Muscle of leg (tissue), 11 donors: ENCODE data around the gene KIFC1. TPM values are rescaled to one million over a fixed set of nuclear protein-coding genes. Genes with fewer than 3 reads are reported as not detected.

Experiments used
- DNase-seq: peaks from one replicate; pipeline ENCODE4 v3.0.0; 2013
- H3K27ac ChIP-seq: one replicate; pipeline ENCODE4 v1.5.1; 2013; ENCODE audit warnings: mild to moderate bottlenecking, low read length, control low read depth
- H3K27me3 ChIP-seq: one replicate; pipeline ENCODE4 v1.6.1; 2013; ENCODE audit warnings: low read length; ENCODE audit not compliant: control insufficient read depth, insufficient read depth
- H3K36me3 ChIP-seq: one replicate; pipeline ENCODE4 v1.6.1; 2013; ENCODE audit warnings: low read length; ENCODE audit not compliant: control insufficient read depth, insufficient read depth
- H3K4me1 ChIP-seq: one replicate; pipeline ENCODE4 v1.6.1; 2013; ENCODE audit warnings: low read length; ENCODE audit not compliant: control insufficient read depth, insufficient read depth
- H3K4me3 ChIP-seq: one replicate; pipeline ENCODE4 v1.5.1; 2013; ENCODE audit warnings: low read length, control low read depth
- H3K9me3 ChIP-seq: replicated peaks from 2 replicates; pipeline ENCODE4 v1.6.1; 2013; ENCODE audit warnings: low read depth, low read length; ENCODE audit not compliant: control insufficient read depth
- WGBS: methylation state at CpG from one replicate; pipeline ENCODE4 v1.1.5; 2013; ENCODE audit warnings: missing lambda C conversion rate; ENCODE audit not compliant: insufficient coverage; 5-methylcytosine and 5-hydroxymethylcytosine counted together
- polyA plus RNA-seq, 8 donors: library from polyadenylated mRNA; unstranded; fragments of 120-200 nt; gene quantifications; one replicate each; pipeline versions ENCODE4 v1.2.1 to v1.2.3, GENCODE V29; 2013; ENCODE audit warnings: inconsistent platforms in 1 of 8, low replicate concordance in 1 of 8; ENCODE audit not compliant: insufficient read length in 8 of 8, insufficient read depth in 1 of 8
- total RNA-seq: library from RNA; stranded (reverse); fragments of 120-200 nt; gene quantifications from one replicate; pipeline ENCODE4 v1.2.4, GENCODE V29; 2013

KIFC1 gene
- total and polyA plus RNA-seq, 9 donors = 10.5 to 37.6 (median 25.6) TPM

DNA sequence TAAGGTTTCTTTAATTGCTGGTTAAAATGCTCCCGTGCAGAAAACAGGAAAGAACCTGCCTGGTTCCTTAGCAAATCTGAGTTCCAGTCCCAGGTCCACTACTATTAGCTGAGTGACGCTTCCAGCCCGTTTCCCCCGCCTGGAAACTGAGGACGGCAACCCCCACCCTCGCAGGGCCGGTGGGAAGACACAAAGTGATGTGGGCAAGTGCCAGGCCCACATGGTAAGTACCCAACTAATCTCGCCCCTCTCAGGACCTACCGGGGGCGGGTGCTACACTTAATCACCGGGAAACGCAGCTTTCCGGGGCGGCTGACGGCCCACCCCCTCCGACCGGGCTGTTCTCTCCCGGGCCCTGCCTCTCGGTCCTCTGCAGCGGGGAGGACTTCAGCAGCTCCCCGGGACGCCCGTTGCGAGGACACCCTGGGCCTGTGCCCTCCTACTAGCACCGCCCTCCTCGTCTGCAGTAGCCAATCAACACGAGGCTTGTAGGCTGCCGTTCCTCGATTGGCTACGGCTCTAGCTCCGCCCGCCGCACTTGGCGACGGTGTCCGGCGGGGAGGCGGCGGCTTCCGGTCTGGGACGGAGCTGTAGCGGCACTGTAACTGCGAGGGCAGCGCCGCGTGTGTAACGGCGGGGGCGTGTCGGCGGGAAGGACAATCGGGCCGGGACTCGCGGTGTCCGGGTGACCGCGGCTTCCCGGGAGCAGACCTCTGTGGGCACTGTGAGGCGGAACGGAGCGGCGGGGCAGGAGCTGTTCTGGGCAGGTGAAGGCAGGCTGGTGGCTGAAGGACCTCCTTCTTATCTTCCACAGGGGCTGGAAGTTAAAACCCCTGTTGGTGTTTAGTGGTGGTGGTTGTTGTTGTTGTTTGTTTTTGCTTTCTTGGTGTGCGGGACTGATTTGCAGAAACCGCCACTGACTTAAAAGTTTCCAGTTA lies 62.7 kb downstream of the KIFC1 start, which contains the start of gene ZBTB9:
Gene ZBTB9 (plus strand): TSS at position 568 of the 938 bp plus-strand sequence. CDS start 525 bp downstream, outside the sequence.
- WGBS = 0% methylated on average over 53 of the region's 65 CpGs
- Histone ChIP-seq H3K27ac (peak within 1 kb of the TSS; percentile 76), H3K9me3 (no peaks in the 10 kb centered on the region), H3K27me3 (no peaks in the 10 kb centered on the region), H3K4me3 (peak within 1 kb of the TSS; percentile 97), H3K4me1 (peaks cover 16% of the 10 kb centered on the region), H3K36me3 (peaks cover 21% of the 10 kb centered on the region)
- peak; percentile 98 for DNase-seq

DNA sequence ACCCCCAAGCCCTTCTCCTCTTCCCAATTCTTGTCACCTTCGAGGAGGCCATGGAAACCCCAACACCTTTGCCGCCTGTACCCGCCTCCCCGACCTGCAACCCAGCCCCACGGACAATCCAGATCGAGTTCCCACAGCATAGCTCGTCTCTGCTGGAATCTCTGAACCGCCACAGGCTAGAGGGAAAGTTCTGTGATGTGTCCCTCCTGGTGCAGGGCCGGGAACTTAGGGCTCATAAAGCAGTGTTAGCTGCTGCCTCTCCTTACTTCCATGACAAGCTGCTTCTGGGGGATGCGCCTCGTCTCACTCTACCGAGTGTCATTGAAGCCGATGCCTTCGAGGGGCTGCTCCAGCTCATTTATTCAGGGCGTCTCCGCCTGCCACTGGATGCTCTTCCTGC lies 63.4 kb downstream of the KIFC1 start:
- WGBS = 52% methylated on average over 13 of the region's 16 CpGs
- peak; percentile 2 for DNase-seq
- H3K36me3 ChIP-seq = peaks cover 18% of the 10 kb centered on the region
- no peaks in the 10 kb centered on the region for H3K27me3 ChIP-seq
- H3K27ac ChIP-seq = no peak overlapping the region
- no peaks in the 10 kb centered on the region for H3K9me3 ChIP-seq
- H3K4me1 ChIP-seq = peaks cover 16% of the 10 kb centered on the region
- peak overlapping the region; percentile 97 for H3K4me3 ChIP-seq

DNA sequence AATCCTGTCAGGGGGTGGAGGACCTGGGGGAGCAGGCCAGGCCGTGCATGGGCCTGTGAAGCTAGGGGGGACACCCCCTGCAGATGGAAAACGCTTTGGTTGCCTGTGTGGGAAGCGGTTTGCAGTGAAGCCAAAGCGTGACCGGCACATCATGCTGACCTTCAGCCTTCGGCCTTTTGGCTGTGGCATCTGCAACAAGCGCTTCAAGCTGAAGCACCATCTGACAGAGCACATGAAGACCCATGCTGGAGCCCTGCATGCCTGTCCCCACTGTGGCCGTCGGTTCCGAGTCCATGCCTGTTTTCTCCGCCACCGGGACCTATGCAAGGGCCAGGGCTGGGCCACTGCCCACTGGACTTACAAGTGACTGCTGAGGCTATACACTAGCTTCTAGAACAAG lies 64.5 kb downstream of the KIFC1 start:
- no peaks in the 10 kb centered on the region for H3K27me3 ChIP-seq
- no peak overlapping the region for H3K27ac ChIP-seq
- H3K9me3 ChIP-seq = no peaks in the 10 kb centered on the region
- peaks cover 18% of the 10 kb centered on the region for H3K36me3 ChIP-seq
- no peak overlapping the region for H3K4me3 ChIP-seq
- H3K4me1 ChIP-seq = peaks cover 16% of the 10 kb centered on the region
- DNase-seq = peak; percentile 1
- WGBS = 96% methylated on average over 12 of the region's 12 CpGs

DNA sequence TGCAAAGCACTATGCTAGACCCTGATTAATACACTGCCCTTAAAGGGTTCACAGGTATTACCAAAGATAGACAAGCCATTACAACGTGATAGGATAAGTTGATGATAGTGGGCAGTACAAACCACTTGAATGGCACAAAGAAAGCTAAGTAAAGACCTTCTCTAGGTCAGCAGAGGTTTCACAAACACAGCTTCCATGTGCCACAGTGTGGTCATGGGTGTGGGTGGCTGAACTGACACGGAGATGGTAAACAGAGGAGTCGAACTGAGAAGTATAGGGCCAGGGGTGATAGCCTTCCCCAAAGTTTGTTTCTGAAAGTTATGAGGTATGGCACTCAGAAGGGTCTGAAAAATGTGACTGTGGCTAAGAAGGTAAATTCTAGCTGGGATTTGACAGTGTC lies 67.1 kb downstream of the KIFC1 start:
- no peaks in the 10 kb centered on the region for H3K27me3 ChIP-seq

GRCh38 chr6:33459226-33459625 lies 67.6 kb downstream of the KIFC1 start:
- H3K9me3 ChIP-seq = no peaks in the 10 kb centered on the region
- peaks cover 8% of the 10 kb centered on the region for H3K4me1 ChIP-seq
- no peak overlapping the region for H3K4me3 ChIP-seq
- H3K27ac ChIP-seq = no peak overlapping the region
- no peaks in the 10 kb centered on the region for H3K27me3 ChIP-seq
- DNase-seq = no peak
- no CpG with 5 or more reads among the region's 2 CpGs for WGBS
- H3K36me3 ChIP-seq = peaks cover 18% of the 10 kb centered on the region

More for the DNA sequence above, 67.1 kb downstream of the KIFC1 start:
- Histone ChIP-seq H3K27ac (no peak overlapping the region), H3K4me3 (no peak overlapping the region), H3K36me3 (peaks cover 18% of the 10 kb centered on the region), H3K4me1 (peaks cover 10% of the 10 kb centered on the region), H3K9me3 (no peaks in the 10 kb centered on the region)
- 64% methylated on average over 2 of the region's 3 CpGs for WGBS
- DNase-seq = no peak

Other genes with a start within 250 kb of the KIFC1 start
- gene COL11A2, start 199.4 kb upstream of the KIFC1 start, total RNA-seq = 172 TPM
- gene COL11A2, start 199.4 kb upstream of the KIFC1 start, polyA plus RNA-seq = 100 to 1,000 TPM in 2 of 8 donors, 10 to 100 TPM in 6; 35.8 to 245 (median 53.2) TPM
- gene RXRB, start 191.2 kb upstream of the KIFC1 start, total RNA-seq = 22.9 TPM
- gene RXRB, start 191.2 kb upstream of the KIFC1 start, polyA plus RNA-seq = 10 to 100 TPM; 38.2 to 44.4 (median 40.8) TPM
- gene SLC39A7, start 191.0 kb upstream of the KIFC1 start, total RNA-seq = 66.1 TPM
- 100 to 1,000 TPM in 4 of 8 donors, 10 to 100 TPM in 4; 82.1 to 136 (median 96.4) TPM for gene SLC39A7, start 191.0 kb upstream of the KIFC1 start, polyA plus RNA-seq
- gene HSD17B8, start 187.2 kb upstream of the KIFC1 start, total RNA-seq = 12.1 TPM
- gene HSD17B8, start 187.2 kb upstream of the KIFC1 start, polyA plus RNA-seq = 10 to 100 TPM in 6 of 8 donors, 1 to 10 TPM in 2; 7.8 to 15.1 (median 11.0) TPM
- gene RING1, start 183.3 kb upstream of the KIFC1 start, total RNA-seq = 22.8 TPM
- gene RING1, start 183.3 kb upstream of the KIFC1 start, polyA plus RNA-seq = 10 to 100 TPM; 33.6 to 46.6 (median 38.7) TPM
- 26.1 TPM for gene VPS52, start 119.9 kb upstream of the KIFC1 start, total RNA-seq
- gene VPS52, start 119.9 kb upstream of the KIFC1 start, polyA plus RNA-seq = 10 to 100 TPM; 31.8 to 52.1 (median 36.7) TPM
- gene RPS18, start 119.7 kb upstream of the KIFC1 start, total RNA-seq = 7,994 TPM
- 1,000 to 10,000 TPM; 4,705 to 6,376 (median 5,238) TPM for gene RPS18, start 119.7 kb upstream of the KIFC1 start, polyA plus RNA-seq
- 2.2 TPM for gene B3GALT4, start 114.7 kb upstream of the KIFC1 start, total RNA-seq
- gene B3GALT4, start 114.7 kb upstream of the KIFC1 start, polyA plus RNA-seq = 1 to 10 TPM; 1.5 to 2.6 (median 1.9) TPM
- 50.1 TPM for gene WDR46, start 102.6 kb upstream of the KIFC1 start, total RNA-seq
- gene WDR46, start 102.6 kb upstream of the KIFC1 start, polyA plus RNA-seq = 10 to 100 TPM; 60.9 to 81.5 (median 74.5) TPM
- 41.4 TPM for gene PFDN6, start 102.2 kb upstream of the KIFC1 start, total RNA-seq
- gene PFDN6, start 102.2 kb upstream of the KIFC1 start, polyA plus RNA-seq = 10 to 100 TPM; 45.9 to 57.6 (median 49.4) TPM
- 28.4 TPM for gene RGL2, start 92.9 kb upstream of the KIFC1 start, total RNA-seq
- 10 to 100 TPM; 51.0 to 68.3 (median 57.1) TPM for gene RGL2, start 92.9 kb upstream of the KIFC1 start, polyA plus RNA-seq
- 16.0 TPM for gene TAPBP, start 77.7 kb upstream of the KIFC1 start, total RNA-seq
- gene TAPBP, start 77.7 kb upstream of the KIFC1 start, polyA plus RNA-seq = 10 to 100 TPM; 16.7 to 28.4 (median 21.9) TPM
- 14.0 TPM for gene ZBTB22, start 74.1 kb upstream of the KIFC1 start, total RNA-seq
- gene ZBTB22, start 74.1 kb upstream of the KIFC1 start, polyA plus RNA-seq = 10 to 100 TPM; 13.7 to 18.6 (median 15.9) TPM
- gene DAXX, start 68.9 kb upstream of the KIFC1 start, total RNA-seq = 22.3 TPM
- 10 to 100 TPM; 28.2 to 44.3 (median 36.8) TPM for gene DAXX, start 68.9 kb upstream of the KIFC1 start, polyA plus RNA-seq
- gene PHF1, start 19.2 kb downstream of the KIFC1 start, total RNA-seq = 26.3 TPM
- 10 to 100 TPM; 41.6 to 56.0 (median 47.5) TPM for gene PHF1, start 19.2 kb downstream of the KIFC1 start, polyA plus RNA-seq
- 103 TPM for gene CUTA, start 26.3 kb downstream of the KIFC1 start, total RNA-seq
- 100 to 1,000 TPM; 132 to 161 (median 146) TPM for gene CUTA, start 26.3 kb downstream of the KIFC1 start, polyA plus RNA-seq
- gene SYNGAP1, start 28.2 kb downstream of the KIFC1 start, total RNA-seq = 4.5 TPM
- gene SYNGAP1, start 28.2 kb downstream of the KIFC1 start, polyA plus RNA-seq = 10 to 100 TPM; 12.9 to 42.6 (median 20.2) TPM
- 4.7 TPM for gene ZBTB9, start 62.8 kb downstream of the KIFC1 start, total RNA-seq
- 1 to 10 TPM; 6.2 to 9.0 (median 8.0) TPM for gene ZBTB9, start 62.8 kb downstream of the KIFC1 start, polyA plus RNA-seq
- 9.0 TPM for gene BAK1, start 188.5 kb downstream of the KIFC1 start, total RNA-seq
- 10 to 100 TPM; 17.2 to 20.5 (median 19.4) TPM for gene BAK1, start 188.5 kb downstream of the KIFC1 start, polyA plus RNA-seq
- 4.1 TPM for gene ITPR3, start 229.5 kb downstream of the KIFC1 start, total RNA-seq
- 10 to 100 TPM in 3 of 8 donors, 1 to 10 TPM in 5; 6.0 to 15.9 (median 9.2) TPM for gene ITPR3, start 229.5 kb downstream of the KIFC1 start, polyA plus RNA-seq